H1 (cell line): ENCODE measurements around the gene GOLGA7B. TPM values are rescaled to one million over a fixed set of nuclear protein-coding genes. Genes with fewer than 3 reads are reported as not detected.

Experiments used
- CTCF ChIA-PET: fragments of 300-600 bp; sonication (Branson Sonifier 250); formaldehyde crosslinking; loops from one replicate; lab custom pipeline; 2021; ENCODE audit not compliant: partially characterized antibody; lab: Charles Lee
- POLR2A ChIA-PET: fragments of 300-600 bp; sonication (Branson Sonifier 250); formaldehyde crosslinking; loops from one replicate; lab custom pipeline; 2021; ENCODE audit warnings: inconsistent platforms; ENCODE audit not compliant: partially characterized antibody; lab: Charles Lee
- DNase-seq, 2 experiments: peaks; one replicate each; pipeline versions ENCODE4 v3.0.0 to v3.0.0-alpha.2; 2010 to 2022; ENCODE audit warnings: low spot score in 2 of 2, low read depth in 1 of 2, mixed read lengths in 1 of 2
- FAIRE-seq: peaks from 2 replicates; lab custom pipeline; 2011; peaks lifted over from hg19 to GRCh38; lab: Jason Lieb, UNC
- H2AFZ ChIP-seq: 2 replicates; pipeline ENCODE4 v1.8.1; 2012; ENCODE audit warnings: low read length, inconsistent platforms
- H2AK5ac ChIP-seq: 2 replicates; pipeline ENCODE4 v1.6.1; 2013; ENCODE audit warnings: low read depth, low read length
- H2BK120ac ChIP-seq: replicated peaks from 2 replicates; pipeline ENCODE3; 2013; ENCODE audit warnings: low read depth, low read length, inconsistent platforms
- H2BK12ac ChIP-seq: 2 replicates; pipeline ENCODE4 v1.6.1; 2013; ENCODE audit warnings: low read depth, low read length
- H2BK15ac ChIP-seq: 2 replicates; pipeline ENCODE4 v1.6.1; 2013; ENCODE audit warnings: low read length
- H2BK20ac ChIP-seq: 2 replicates; pipeline ENCODE4 v1.6.1; 2013; ENCODE audit warnings: low read length
- H2BK5ac ChIP-seq: 2 replicates; pipeline ENCODE4 v1.6.1; 2013; ENCODE audit warnings: low read depth, low read length
- H3K14ac ChIP-seq: 2 replicates; pipeline ENCODE4 v1.6.1; 2013; ENCODE audit warnings: inconsistent platforms; ENCODE audit not compliant: insufficient read length
- H3K18ac ChIP-seq: 2 replicates; pipeline ENCODE4 v1.6.1; 2013; ENCODE audit warnings: low read length; ENCODE audit errors: extremely low read depth
- H3K23ac ChIP-seq: 2 replicates; pipeline ENCODE4 v1.6.1; 2013; ENCODE audit warnings: inconsistent platforms; ENCODE audit not compliant: insufficient read length
- H3K23me2 ChIP-seq: 2 replicates; pipeline ENCODE4 v1.6.1; 2013; ENCODE audit warnings: low read depth, low read length
- H3K27ac ChIP-seq: 2 replicates; pipeline ENCODE4 v1.6.1; 2011; ENCODE audit warnings: low read depth, low read length, inconsistent platforms
- H3K27me3 ChIP-seq, 4 experiments: replicated peaks in 1 of 4; 1 replicate in 1 of 4; 2 replicates in 3 of 4; pipeline versions ENCODE4 v1.6.1 to v1.8.1; 2011 to 2013; ENCODE audit warnings: low read length in 3 of 4, mild to moderate bottlenecking in 3 of 4, inconsistent platforms in 2 of 4, mixed read lengths in 2 of 4, moderate library complexity in 1 of 4; ENCODE audit not compliant: control insufficient read depth in 3 of 4, insufficient read depth in 3 of 4; ENCODE audit errors: extremely low read depth in 1 of 4
- H3K36me3 ChIP-seq, 4 experiments: 2 replicates each; pipeline versions ENCODE4 v1.6.1 to v1.8.1; 2011 to 2013; ENCODE audit warnings: mild to moderate bottlenecking in 4 of 4, low read length in 3 of 4, moderate library complexity in 2 of 4, control low read depth in 1 of 4, inconsistent platforms in 1 of 4; ENCODE audit not compliant: insufficient read depth in 4 of 4, control insufficient read depth in 2 of 4
- H3K4ac ChIP-seq: replicated peaks from 2 replicates; pipeline ENCODE3; 2013; ENCODE audit warnings: low read length, low read depth, mixed read lengths, inconsistent platforms; ENCODE audit not compliant: insufficient read length
- H3K4me1 ChIP-seq, 4 experiments: replicated peaks in 1 of 4; 1 replicate in 1 of 4; 2 replicates in 3 of 4; pipeline versions ENCODE4 v1.6.1 to v1.8.1; 2011 to 2013; ENCODE audit warnings: low read length in 3 of 4, inconsistent platforms in 2 of 4, mixed read lengths in 1 of 4; ENCODE audit not compliant: insufficient read depth in 4 of 4, control insufficient read depth in 3 of 4
- H3K4me2 ChIP-seq, 2 experiments: 2 replicates each; pipeline versions ENCODE4 v1.6.1 to v1.8.1; 2011 to 2013; ENCODE audit warnings: low read depth in 2 of 2, low read length in 2 of 2, control low read depth in 1 of 2, inconsistent platforms in 1 of 2, mild to moderate bottlenecking in 1 of 2; ENCODE audit not compliant: insufficient read depth in 1 of 2
- H3K4me3 ChIP-seq, 4 experiments: fragments of 200-600, 300-600 bp in 1 of 4; sonication (generic), shearing (Covaris generic), sonication (Bioruptor Twin) in 1 of 4; 2 replicates each; pipeline versions ENCODE4 v1.5.1 to v1.8.1; 2011 to 2016; ENCODE audit warnings: low read length in 4 of 4, low read depth in 3 of 4, control low read depth in 2 of 4, inconsistent platforms in 2 of 4, mild to moderate bottlenecking in 2 of 4, mixed read lengths in 1 of 4, moderate library complexity in 1 of 4; ENCODE audit not compliant: insufficient read depth in 2 of 4; ENCODE audit errors: extremely low read depth in 1 of 4
- H3K56ac ChIP-seq: replicated peaks from 2 replicates; pipeline ENCODE3; 2013; ENCODE audit warnings: low read depth, mild to moderate bottlenecking, mixed read lengths, low read length, inconsistent platforms; ENCODE audit not compliant: insufficient read length
- H3K79me1 ChIP-seq: 2 replicates; pipeline ENCODE4 v1.6.1; 2013; ENCODE audit warnings: low read depth, low read length, control low read depth
- H3K79me2 ChIP-seq, 2 experiments: 2 replicates each; pipeline versions ENCODE4 v1.6.1 to v1.8.1; 2012 to 2013; ENCODE audit warnings: low read length in 2 of 2, mild to moderate bottlenecking in 2 of 2, inconsistent platforms in 1 of 2; ENCODE audit not compliant: insufficient read depth in 2 of 2, control insufficient read depth in 1 of 2
- H3K9ac ChIP-seq, 4 experiments: replicated peaks in 1 of 4; 1 replicate in 1 of 4; 2 replicates in 3 of 4; pipeline versions ENCODE4 v1.6.1 to v1.8.1; 2011 to 2013; ENCODE audit warnings: low read depth in 3 of 4, low read length in 3 of 4, control low read depth in 2 of 4, mild to moderate bottlenecking in 2 of 4, moderate library complexity in 2 of 4, inconsistent platforms in 1 of 4; ENCODE audit errors: extremely low read depth in 1 of 4
- H3K9me3 ChIP-seq, 2 experiments: 2 replicates each; pipeline versions ENCODE4 v1.6.1 to v1.8.1; 2012 to 2013; ENCODE audit warnings: mild to moderate bottlenecking in 2 of 2, moderate library complexity in 2 of 2, control low read depth in 1 of 2, inconsistent platforms in 1 of 2, low read depth in 1 of 2, low read length in 1 of 2, mixed read lengths in 1 of 2; ENCODE audit not compliant: insufficient read depth in 2 of 2
- H4K20me1 ChIP-seq, 2 experiments: replicated peaks in 1 of 2; 2 replicates each; pipeline versions ENCODE3 to v1.8.1; 2011 to 2013; ENCODE audit warnings: inconsistent platforms in 2 of 2, low read length in 2 of 2, mild to moderate bottlenecking in 1 of 2; ENCODE audit not compliant: insufficient read depth in 2 of 2, control insufficient read depth in 1 of 2
- H4K5ac ChIP-seq: 2 replicates; pipeline ENCODE4 v1.6.1; 2013; ENCODE audit warnings: low read length, low read depth, mixed read lengths, inconsistent platforms; ENCODE audit not compliant: insufficient read length
- H4K8ac ChIP-seq: 2 replicates; pipeline ENCODE4 v1.8.0; 2013; ENCODE audit warnings: mild to moderate bottlenecking, moderate library complexity, low read length, inconsistent platforms; ENCODE audit not compliant: insufficient read depth; ENCODE audit errors: extremely low read depth
- H4K91ac ChIP-seq: replicated peaks from 2 replicates; pipeline ENCODE3; 2013; ENCODE audit warnings: low read length, mixed read lengths, inconsistent platforms; ENCODE audit not compliant: insufficient read length
- BCL11A ChIP-seq, 2 experiments: IDR thresholded peaks; one replicate each; pipeline ENCODE4 v1.6.1; 2011; ENCODE audit warnings: low read depth in 2 of 2, low read length in 2 of 2, mild to moderate bottlenecking in 2 of 2
- BRCA1 ChIP-seq: IDR thresholded peaks from 2 replicates; pipeline ENCODE4 v1.6.1; 2012; ENCODE audit warnings: low read depth, low read length, improper control_type of control experiment
- EGR1 ChIP-seq: IDR thresholded peaks from 2 replicates; pipeline ENCODE4 v1.6.1; 2011; ENCODE audit warnings: low read depth, low read length, borderline replicate concordance
- EP300 ChIP-seq, 2 experiments: IDR thresholded peaks; 1 replicate in 1 of 2; 2 replicates in 1 of 2; pipeline ENCODE4 v1.6.1; 2011 to 2012; ENCODE audit warnings: low read depth in 2 of 2, low read length in 2 of 2, mild to moderate bottlenecking in 2 of 2, borderline replicate concordance in 1 of 2, inconsistent platforms in 1 of 2, moderate library complexity in 1 of 2
- EZH2 ChIP-seq: fragments of 200-600 bp; sonication (generic); IDR thresholded peaks from 2 replicates; pipeline ENCODE4 v1.7.1; 2012; ENCODE audit warnings: low read depth, mild to moderate bottlenecking, moderate library complexity, low read length, inconsistent platforms; ENCODE audit not compliant: severe bottlenecking
- GABPA ChIP-seq: IDR thresholded peaks from 2 replicates; pipeline ENCODE4 v1.6.1; 2011; ENCODE audit warnings: mild to moderate bottlenecking, low read length, moderate library complexity, borderline replicate concordance; ENCODE audit not compliant: insufficient read depth
- MAX ChIP-seq: IDR thresholded peaks from 2 replicates; pipeline ENCODE4 v1.6.1; 2012; ENCODE audit warnings: inconsistent platforms
- NANOG ChIP-seq: IDR thresholded peaks from 2 replicates; pipeline ENCODE4 v1.6.1; 2011; ENCODE audit warnings: low read length, low read depth, mild to moderate bottlenecking, inconsistent platforms; ENCODE audit not compliant: insufficient read depth, poor library complexity, severe bottlenecking
- PHF8 ChIP-seq: fragments of 200-600 bp; sonication (generic); conservative IDR thresholded peaks from 2 replicates; pipeline ENCODE4 v1.7.1; 2012; ENCODE audit warnings: low read depth, mild to moderate bottlenecking, inconsistent platforms, low read length, moderate library complexity
- POU5F1 ChIP-seq: IDR thresholded peaks from 2 replicates; pipeline ENCODE4 v1.6.1; 2011; ENCODE audit warnings: low read depth, mild to moderate bottlenecking, low read length, moderate library complexity
- TAF7 ChIP-seq: optimal IDR thresholded peaks from 2 replicates; pipeline ENCODE3; 2011; ENCODE audit warnings: low read depth, mild to moderate bottlenecking, inconsistent platforms, low read length, moderate library complexity, borderline replicate concordance
- WGBS, 2 experiments: shearing (Covaris generic) in 1 of 2; methylation state at CpG; one replicate each; pipeline versions ENCODE4 v1.1.6 to v1.1.7; 2013 to 2015; ENCODE audit warnings: low lambda C conversion rate in 2 of 2, mixed read lengths in 2 of 2, inconsistent platforms in 1 of 2, low coverage in 1 of 2, missing lambda C conversion rate in 1 of 2; ENCODE audit not compliant: insufficient replicate concordance in 2 of 2, insufficient coverage in 1 of 2, insufficient read length in 1 of 2; ENCODE audit errors: extremely low coverage in 1 of 2, missing lambda C conversion rate in 1 of 2; 5-methylcytosine and 5-hydroxymethylcytosine counted together
- polyA plus RNA-seq, 7 experiments: library from polyadenylated mRNA; depleted of rRNA in 3 of 7; stranded (reverse) in 5 of 7; unstranded in 2 of 7; fragments of >200 nt in 5 of 7; fragments of 200-250 nt in 2 of 7; gene quantifications; 1 replicate in 5 of 7; 2 replicates in 1 of 7; 4 replicates in 1 of 7; pipeline versions ENCODE4 v1.2.1 to v1.2.3, GENCODE V29; 2011 to 2013; ENCODE audit warnings: missing spikeins in 2 of 7, mixed read lengths in 2 of 7
- total RNA-seq: library from RNA; stranded (reverse); fragmentation: NEBNext Ultra II Directional; extraction: Animal tissue kit (Norgen Biotek cat#: 25700); gene quantifications from 2 replicates; pipeline ENCODE4 v1.2.1, GENCODE V29; 2021

Gene GOLGA7B
- total and polyA plus RNA-seq, 2 of the 8 experiments (the other 6 are each of a cell fraction or from before 2014, with no cell fraction given): 0.04 to 0.14 TPM

DNA sequence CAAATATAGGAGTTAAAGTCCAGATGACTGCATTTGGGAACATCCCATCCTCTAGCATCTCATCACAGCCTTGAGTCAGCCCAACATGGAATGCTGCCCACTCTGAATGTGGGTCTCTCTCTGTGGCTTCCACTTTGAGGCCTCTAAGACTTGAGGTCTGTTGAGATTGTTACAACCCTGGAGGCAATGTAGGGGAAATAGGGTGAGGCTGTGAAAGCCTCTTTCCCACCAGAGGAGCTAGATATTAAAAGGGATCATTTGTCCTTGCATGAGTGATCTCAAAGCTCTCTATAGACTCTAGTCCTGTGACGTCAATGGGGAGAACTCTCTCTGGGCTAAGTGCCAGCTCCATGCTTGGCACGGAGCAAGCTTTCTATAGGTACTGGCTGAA, 6.4 kb upstream of the GOLGA7B start:
- H3K79me2 ChIP-seq: no peaks in the 10 kb centered on the region
- no peak overlapping the region for H2BK15ac ChIP-seq
- no peaks in the 10 kb centered on the region for H3K36me3 ChIP-seq
- H3K4me3 ChIP-seq: no peak overlapping the region
- H3K9ac ChIP-seq: no peak overlapping the region
- no peak overlapping the region for H2BK120ac ChIP-seq
- no peak overlapping the region for H3K27ac ChIP-seq
- H3K27me3 ChIP-seq: no peaks in the 10 kb centered on the region; a peak in 2 of 7 replicates
- no peak overlapping the region for H2BK20ac ChIP-seq
- H3K18ac ChIP-seq: no peak overlapping the region
- POLR2A ChIA-PET: interaction anchor here (0.6 kb wide), 1 partner anchor 14 kb away, joined by 3 read pairs; no protein-coding TSS in a partner anchor
- no peaks in the 10 kb centered on the region for H4K20me1 ChIP-seq
- H3K56ac ChIP-seq: no peak overlapping the region
- no peak overlapping the region for H3K4ac ChIP-seq
- no peaks in the 10 kb centered on the region for H3K4me1 ChIP-seq
- FAIRE-seq (no peak), DNase-seq (no peak)
- CTCF ChIA-PET: interaction anchor here (0.7 to 1.2 kb wide), 7 partner anchors 11 to 203 kb away, joined by 3 to 9 read pairs (median 4); no protein-coding TSS in a partner anchor
- H3K4me2 ChIP-seq: no peak overlapping the region
- peaks cover 0 to 12% of the 10 kb centered on the region in 2 experiments; a peak in 2 of 4 replicates for H3K9me3 ChIP-seq
- H2BK5ac ChIP-seq: no peak overlapping the region
- H2BK12ac ChIP-seq: no peak overlapping the region
- H3K23ac ChIP-seq: no peak overlapping the region
- H4K8ac ChIP-seq: no peak overlapping the region
- H3K79me1 ChIP-seq: no peaks in the 10 kb centered on the region
- no peak overlapping the region for H3K14ac ChIP-seq
- no peak overlapping the region for H2AFZ ChIP-seq
- 66% methylated on average over 2 of the region's 2 CpGs; no CpG with 5 or more reads in 1 of the 2 experiments for WGBS, 2 experiments
- H2AK5ac ChIP-seq: no peak overlapping the region
- H3K23me2 ChIP-seq: no peaks in the 10 kb centered on the region
- no peak overlapping the region for H4K5ac ChIP-seq
- no peak overlapping the region for H4K91ac ChIP-seq
- no peak for TF ChIP-seq MAX
- no peak for TF ChIP-seq BRCA1
- TF ChIP-seq PHF8: no peak
- no peak for TF ChIP-seq POU5F1
- TF ChIP-seq EP300 (IDR thresholded peaks at IDR 0.05; ENCODE audit: borderline replicate concordance in 1 of 2, low read depth in 2 of 2, low read length in 2 of 2): no peak
- TF ChIP-seq BCL11A (IDR thresholded peaks at IDR 0.05; ENCODE audit: low read depth in 2 of 2, low read length in 2 of 2): no peak
- TF ChIP-seq EGR1: no peak
- TF ChIP-seq GABPA: no peak
- no peak for TF ChIP-seq EZH2
- TF ChIP-seq NANOG: no peak
- no peak for TF ChIP-seq TAF7
